SK-N-MC (cell line): ENCODE measurements around the gene NHERF1.

Source experiments
- EZH2 ChIP-seq: fragments of 200-600 bp; sonication (generic); IDR thresholded peaks from one replicate; pipeline ENCODE4 v1.6.1; 2017; ENCODE audit warnings: antibody characterized with exemption
- FOXP2 ChIP-seq: optimal IDR thresholded peaks from 2 replicates; pipeline ENCODE3; 2011; ENCODE audit warnings: mild to moderate bottlenecking, moderate library complexity; ENCODE audit not compliant: insufficient read depth; ENCODE audit errors: extremely low read length, control extremely low read depth
- POLR2AphosphoS5 ChIP-seq: IDR thresholded peaks from 2 replicates; pipeline ENCODE4 v1.6.1; 2012; ENCODE audit warnings: mild to moderate bottlenecking, low read depth, low read length, borderline replicate concordance

GRCh38 chr17:74756891-74757290 is 8.5 kb downstream of the NHERF1 start:
- TF ChIP-seq EZH2 (no peak), POLR2AphosphoS5 (no peak), FOXP2 (no peak)
